ENCODE measurements around the gene FLYWCH1. TPM values are rescaled to one million over a fixed set of nuclear protein-coding genes. Genes with fewer than 3 reads are reported as not detected.

FLYWCH1 gene
- total RNA-seq, 1 experiment from 2014 or later: 149 TPM

- in situ Hi-C loops (cut with HindIII; ENCODE audit: low pct_unique_long_range_greater_than_20kb, low sequenced_read_pairs): no loop called here
- DNase-seq (ENCODE audit: low read depth): no peak
These were observed 76.9 kb downstream of the FLYWCH1 start for GRCh38 chr16:2988590-2989099.

- DNase-seq (ENCODE audit: low read depth): no peak
- in situ Hi-C loops (cut with HindIII; ENCODE audit: low pct_unique_long_range_greater_than_20kb, low sequenced_read_pairs): no loop called here
These were observed 79.2 kb downstream of the FLYWCH1 start for GRCh38 chr16:2990891-2991290.

DNA sequence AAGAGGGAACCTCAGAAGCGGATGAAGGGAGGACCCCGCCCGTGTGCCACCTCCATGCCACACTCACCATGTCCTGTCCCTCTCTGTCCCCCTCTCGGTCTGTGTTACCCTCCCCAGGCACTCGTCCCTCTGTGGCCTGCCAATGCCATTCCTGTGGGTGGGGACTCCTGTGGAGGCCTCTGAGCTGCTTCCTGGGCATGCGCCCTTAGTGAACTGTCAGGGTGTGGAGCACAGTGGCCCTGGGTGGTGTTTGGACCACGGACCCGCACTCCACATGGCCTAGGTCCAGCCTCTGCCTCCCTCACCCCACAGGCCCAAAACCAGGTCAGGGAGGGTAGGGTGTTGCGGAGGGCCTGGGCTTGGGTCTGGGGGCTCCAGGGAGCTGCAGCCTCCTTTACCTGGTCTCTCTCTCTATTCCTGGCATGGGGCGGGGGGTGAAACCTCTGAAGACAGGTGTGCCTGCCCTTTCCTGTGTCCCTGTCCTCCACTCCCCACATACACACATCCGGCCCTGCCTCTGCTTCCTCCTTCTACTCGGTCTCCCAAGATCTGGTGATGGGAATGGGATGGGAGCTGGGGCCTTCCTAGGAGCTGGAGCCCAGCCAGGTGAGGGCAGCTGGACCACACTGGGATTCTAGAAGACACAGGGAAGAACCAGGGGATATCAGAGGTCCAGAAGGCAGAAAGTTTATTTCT lies 80.0 kb downstream of the FLYWCH1 start:
- in situ Hi-C loops (cut with HindIII; ENCODE audit: low pct_unique_long_range_greater_than_20kb, low sequenced_read_pairs): no loop called here
- no peak for DNase-seq (ENCODE audit: low read depth)

GRCh38 chr16:2992383-2993081 lies 80.8 kb downstream of the FLYWCH1 start:
- in situ Hi-C loops (cut with HindIII; ENCODE audit: low pct_unique_long_range_greater_than_20kb, low sequenced_read_pairs): no loop called here
- DNase-seq (ENCODE audit: low read depth): no peak

DNA sequence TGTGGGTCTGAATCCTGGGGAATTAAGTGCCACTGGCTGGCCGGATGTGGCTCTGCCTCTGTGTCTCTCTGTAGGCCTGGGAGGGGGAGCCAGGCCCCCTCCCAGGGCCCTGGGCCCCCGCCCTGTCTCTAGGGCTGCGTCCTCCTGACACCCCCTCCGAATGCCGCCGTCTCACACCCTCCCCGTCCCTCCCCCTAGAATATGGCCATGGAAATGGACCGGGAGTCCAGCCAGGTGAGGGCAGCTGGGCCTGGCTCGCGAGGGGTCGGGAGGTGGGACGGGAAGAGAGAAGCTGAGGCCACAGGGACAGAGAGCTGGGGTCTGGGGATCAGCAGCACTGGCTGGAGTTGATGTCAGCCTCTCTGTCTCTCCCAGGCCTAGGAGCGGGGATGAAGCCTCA lies 84.6 kb downstream of the FLYWCH1 start:
- in situ Hi-C loops (cut with HindIII; ENCODE audit: low pct_unique_long_range_greater_than_20kb, low sequenced_read_pairs): no loop called here
- DNase-seq (ENCODE audit: low read depth): no peak

- DNase-seq (ENCODE audit: low read depth): no peak
- in situ Hi-C loops (cut with HindIII; ENCODE audit: low pct_unique_long_range_greater_than_20kb, low sequenced_read_pairs): no loop called here
These were observed 88.2 kb downstream of the FLYWCH1 start for GRCh38 chr16:2999929-3000328.

DNA sequence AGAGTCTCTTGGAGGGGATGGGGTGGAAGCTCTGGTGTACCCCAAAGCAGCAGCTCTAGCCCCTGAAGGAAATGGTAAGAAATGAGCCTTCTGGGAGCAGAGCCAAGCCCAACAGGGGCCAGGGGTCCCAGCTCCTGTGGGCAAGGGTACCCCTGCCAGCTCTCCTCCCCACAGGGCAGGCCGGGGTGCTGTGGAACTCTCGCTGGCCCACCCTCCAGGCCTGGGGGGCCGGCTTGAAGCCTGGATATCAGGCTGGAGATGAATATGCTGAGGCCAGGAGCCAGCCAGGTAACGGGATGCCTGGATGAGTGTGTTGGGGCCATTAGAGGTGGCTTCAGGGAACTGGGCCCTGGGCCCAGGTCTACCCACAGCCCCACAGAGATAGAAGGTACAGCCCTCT lies 88.8 kb downstream of the FLYWCH1 start:
- DNase-seq (ENCODE audit: low read depth): no peak
- in situ Hi-C loops (cut with HindIII; ENCODE audit: low pct_unique_long_range_greater_than_20kb, low sequenced_read_pairs): no loop called here

Other genes with a start within 250 kb of the FLYWCH1 start
- gene KCTD5, start 229.4 kb upstream of the FLYWCH1 start, total RNA-seq (2014; rRNA removed; shearing (Covaris generic); ENCODE audit: low replicate concordance): 67.5 and 85.6 TPM in 2 replicates
- gene PRSS27, start 191.7 kb upstream of the FLYWCH1 start, total RNA-seq (2014; rRNA removed; shearing (Covaris generic); ENCODE audit: low replicate concordance): 1.1 TPM in 1 of 2 replicates, not detected in the other
- gene SRRM2, start 159.3 kb upstream of the FLYWCH1 start, total RNA-seq (2014; rRNA removed; shearing (Covaris generic); ENCODE audit: low replicate concordance): 15.3 and 31.2 TPM in 2 replicates
- 473 and 526 TPM in 2 replicates for gene ELOB, start 134.7 kb upstream of the FLYWCH1 start, total RNA-seq (2014; rRNA removed; shearing (Covaris generic); ENCODE audit: low replicate concordance)
- not detected in 2 replicates for gene PRSS33, start 124.4 kb upstream of the FLYWCH1 start, total RNA-seq (2014; rRNA removed; shearing (Covaris generic); ENCODE audit: low replicate concordance)
- gene PRSS41, start 113.5 kb upstream of the FLYWCH1 start, total RNA-seq (2014; rRNA removed; shearing (Covaris generic); ENCODE audit: low replicate concordance): not detected in 2 replicates
- not detected in 2 replicates for gene PRSS21, start 94.7 kb upstream of the FLYWCH1 start, total RNA-seq (2014; rRNA removed; shearing (Covaris generic); ENCODE audit: low replicate concordance)
- 0.93 TPM in 1 of 2 replicates, not detected in the other for gene ZG16B, start 81.6 kb upstream of the FLYWCH1 start, total RNA-seq (2014; rRNA removed; shearing (Covaris generic); ENCODE audit: low replicate concordance)
- not detected in 2 replicates for gene PRSS22, start 53.8 kb upstream of the FLYWCH1 start, total RNA-seq (2014; rRNA removed; shearing (Covaris generic); ENCODE audit: low replicate concordance)
- 121 and 161 TPM in 2 replicates for gene FLYWCH2, start 28.7 kb upstream of the FLYWCH1 start, total RNA-seq (2014; rRNA removed; shearing (Covaris generic); ENCODE audit: low replicate concordance)
- 18.2 and 32.8 TPM in 2 replicates for gene KREMEN2, start 52.3 kb downstream of the FLYWCH1 start, total RNA-seq (2014; rRNA removed; shearing (Covaris generic); ENCODE audit: low replicate concordance)
- gene PAQR4, start 57.4 kb downstream of the FLYWCH1 start, total RNA-seq (2014; rRNA removed; shearing (Covaris generic); ENCODE audit: low replicate concordance): 60.8 and 77.4 TPM in 2 replicates
- 25.5 and 39.1 TPM in 2 replicates for gene PKMYT1, start 68.5 kb downstream of the FLYWCH1 start, total RNA-seq (2014; rRNA removed; shearing (Covaris generic); ENCODE audit: low replicate concordance)
- 0.07 TPM in 1 of 2 replicates, not detected in the other for gene CLDN9, start 101.0 kb downstream of the FLYWCH1 start, total RNA-seq (2014; rRNA removed; shearing (Covaris generic); ENCODE audit: low replicate concordance)
- not detected in 2 replicates for gene CLDN6, start 106.3 kb downstream of the FLYWCH1 start, total RNA-seq (2014; rRNA removed; shearing (Covaris generic); ENCODE audit: low replicate concordance)
- gene TNFRSF12A, start 108.4 kb downstream of the FLYWCH1 start, total RNA-seq (2014; rRNA removed; shearing (Covaris generic); ENCODE audit: low replicate concordance): 975 and 1,222 TPM in 2 replicates
- gene HCFC1R1, start 112.0 kb downstream of the FLYWCH1 start, total RNA-seq (2014; rRNA removed; shearing (Covaris generic); ENCODE audit: low replicate concordance): 461 and 685 TPM in 2 replicates
- gene THOC6, start 112.1 kb downstream of the FLYWCH1 start, total RNA-seq (2014; rRNA removed; shearing (Covaris generic); ENCODE audit: low replicate concordance): 247 and 252 TPM in 2 replicates
- not detected in 2 replicates for gene BICDL2, start 125.0 kb downstream of the FLYWCH1 start, total RNA-seq (2014; rRNA removed; shearing (Covaris generic); ENCODE audit: low replicate concordance)
- gene MMP25, start 134.6 kb downstream of the FLYWCH1 start, total RNA-seq (2014; rRNA removed; shearing (Covaris generic); ENCODE audit: low replicate concordance): not detected in 2 replicates
- 171 and 219 TPM in 2 replicates for gene IL32, start 153.7 kb downstream of the FLYWCH1 start, total RNA-seq (2014; rRNA removed; shearing (Covaris generic); ENCODE audit: low replicate concordance)
- not detected in 2 replicates for gene ZSCAN10, start 187.4 kb downstream of the FLYWCH1 start, total RNA-seq (2014; rRNA removed; shearing (Covaris generic); ENCODE audit: low replicate concordance)
- 20.0 and 28.4 TPM in 2 replicates for gene ZNF205, start 200.7 kb downstream of the FLYWCH1 start, total RNA-seq (2014; rRNA removed; shearing (Covaris generic); ENCODE audit: low replicate concordance)
- gene ZNF213, start 223.1 kb downstream of the FLYWCH1 start, total RNA-seq (2014; rRNA removed; shearing (Covaris generic); ENCODE audit: low replicate concordance): 2.6 and 4.8 TPM in 2 replicates